NT2/D1 (cell line): ENCODE results near the gene TRPM5.

ENCODE experiments used
- SUZ12 ChIP-seq: IDR thresholded peaks from 2 replicates; pipeline ENCODE4 v1.6.1; 2011; ENCODE audit not compliant: insufficient read length, insufficient read depth; ENCODE audit errors: extremely low read depth
- YY1 ChIP-seq: IDR thresholded peaks from 2 replicates; pipeline ENCODE4 v1.6.1; 2011; ENCODE audit not compliant: insufficient read length, insufficient read depth
- ZNF274 ChIP-seq: IDR thresholded peaks from 2 replicates; pipeline ENCODE4 v1.6.1; 2011; ENCODE audit warnings: mild to moderate bottlenecking, low read depth, low read length

GRCh38 chr11:2398664-2399355 is 45.5 kb downstream of the TRPM5 start:
- no peak for TF ChIP-seq YY1
- TF ChIP-seq ZNF274 = no peak
- TF ChIP-seq SUZ12 = no peak
